ENCODE measurements around the gene PTPRN2. TPM values are rescaled to one million over a fixed set of nuclear protein-coding genes. Genes with fewer than 3 reads are reported as not detected.

The PTPRN2 gene
- total and polyA plus RNA-seq, 2 donors (not counting 1 experiment from before 2014, with no cell fraction given) = 0.54 to 1.2 TPM

GRCh38 chr7:157739031-157739430, 848.6 kb downstream of the PTPRN2 start:
- Histone ChIP-seq H2AFZ (ENCODE audit: low read length) (no peak overlapping the region), H3K27ac (ENCODE audit: insufficient read depth, low read length) (no peak overlapping the region), H3K27me3 (ENCODE audit: control insufficient read depth, insufficient read depth, low read length) (no peaks in the 10 kb centered on the region), H3K79me2 (ENCODE audit: control insufficient read depth, insufficient read depth, low read length) (no peaks in the 10 kb centered on the region), H3K36me3 (ENCODE audit: control insufficient read depth, insufficient read depth, low read length) (no peaks in the 10 kb centered on the region), H3K4me2 (ENCODE audit: extremely low read depth, insufficient read depth, low read length) (no peak overlapping the region), H3K4me3 (replicated peaks in 1 of 4; ENCODE audit: control extremely low read depth in 1 of 4, insufficient read depth in 1 of 4, low read depth in 3 of 4, low read length in 4 of 4) (no peak overlapping the region), H3K4me1 (ENCODE audit: control insufficient read depth, extremely low read depth, insufficient read depth, low read length) (no peaks in the 10 kb centered on the region), H3K9me3 (ENCODE audit: control insufficient read depth, insufficient read depth, low read depth, low read length) (no peaks in the 10 kb centered on the region), H4K20me1 (ENCODE audit: control insufficient read depth, extremely low read depth, insufficient read depth, low read length) (no peaks in the 10 kb centered on the region), H3K9ac (ENCODE audit: insufficient read depth, low read length) (no peak overlapping the region)
- no peak for DNase-seq (ENCODE audit: low read depth in 2 of 2)
- TF ChIP-seq, protein P1, sequence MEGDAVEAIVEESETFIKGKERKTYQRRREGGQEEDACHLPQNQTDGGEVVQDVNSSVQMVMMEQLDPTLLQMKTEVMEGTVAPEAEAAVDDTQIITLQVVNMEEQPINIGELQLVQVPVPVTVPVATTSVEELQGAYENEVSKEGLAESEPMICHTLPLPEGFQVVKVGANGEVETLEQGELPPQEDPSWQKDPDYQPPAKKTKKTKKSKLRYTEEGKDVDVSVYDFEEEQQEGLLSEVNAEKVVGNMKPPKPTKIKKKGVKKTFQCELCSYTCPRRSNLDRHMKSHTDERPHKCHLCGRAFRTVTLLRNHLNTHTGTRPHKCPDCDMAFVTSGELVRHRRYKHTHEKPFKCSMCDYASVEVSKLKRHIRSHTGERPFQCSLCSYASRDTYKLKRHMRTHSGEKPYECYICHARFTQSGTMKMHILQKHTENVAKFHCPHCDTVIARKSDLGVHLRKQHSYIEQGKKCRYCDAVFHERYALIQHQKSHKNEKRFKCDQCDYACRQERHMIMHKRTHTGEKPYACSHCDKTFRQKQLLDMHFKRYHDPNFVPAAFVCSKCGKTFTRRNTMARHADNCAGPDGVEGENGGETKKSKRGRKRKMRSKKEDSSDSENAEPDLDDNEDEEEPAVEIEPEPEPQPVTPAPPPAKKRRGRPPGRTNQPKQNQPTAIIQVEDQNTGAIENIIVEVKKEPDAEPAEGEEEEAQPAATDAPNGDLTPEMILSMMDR (conservative IDR thresholded peaks at IDR 0.05 in 1 of 2, IDR thresholded peaks at IDR 0.05 in 1 of 2; ENCODE audit: low read depth in 1 of 2, low read length in 2 of 2) = no peak
- TF ChIP-seq EZH2 (IDR thresholded peaks at IDR 0.05; ENCODE audit: low read length, missing control alignments) = no peak

DNA sequence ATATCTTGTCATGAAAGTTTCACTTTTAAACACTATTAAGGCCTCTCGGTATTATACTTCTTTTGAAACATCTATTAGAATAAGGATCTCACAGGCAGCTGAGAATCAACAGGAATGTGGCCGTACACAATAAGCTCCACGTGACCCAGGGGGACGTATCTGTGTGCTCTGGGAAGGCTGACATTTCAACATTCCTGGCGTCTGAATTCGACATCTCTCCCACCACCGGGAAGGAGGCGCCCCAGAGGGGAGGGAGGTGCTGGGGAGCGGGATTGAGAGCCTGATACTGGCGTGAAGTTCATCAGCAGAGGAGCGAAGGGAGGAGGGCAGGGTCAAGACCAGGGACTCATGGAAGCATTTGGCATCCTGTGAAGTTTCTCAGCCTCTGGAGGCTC, 849.6 kb downstream of the PTPRN2 start:
- Histone ChIP-seq H2AFZ (ENCODE audit: low read length) (no peak overlapping the region), H3K4me2 (ENCODE audit: extremely low read depth, insufficient read depth, low read length) (no peak overlapping the region), H3K4me3 (replicated peaks in 1 of 4; ENCODE audit: control extremely low read depth in 1 of 4, insufficient read depth in 1 of 4, low read depth in 3 of 4, low read length in 4 of 4) (no peak overlapping the region), H3K9ac (ENCODE audit: insufficient read depth, low read length) (no peak overlapping the region), H3K4me1 (ENCODE audit: control insufficient read depth, extremely low read depth, insufficient read depth, low read length) (no peaks in the 10 kb centered on the region), H4K20me1 (ENCODE audit: control insufficient read depth, extremely low read depth, insufficient read depth, low read length) (no peaks in the 10 kb centered on the region), H3K27ac (ENCODE audit: insufficient read depth, low read length) (no peak overlapping the region), H3K27me3 (ENCODE audit: control insufficient read depth, insufficient read depth, low read length) (no peaks in the 10 kb centered on the region), H3K36me3 (ENCODE audit: control insufficient read depth, insufficient read depth, low read length) (no peaks in the 10 kb centered on the region), H3K9me3 (ENCODE audit: control insufficient read depth, insufficient read depth, low read depth, low read length) (no peaks in the 10 kb centered on the region), H3K79me2 (ENCODE audit: control insufficient read depth, insufficient read depth, low read length) (no peaks in the 10 kb centered on the region)
- TF ChIP-seq, protein P1 (conservative IDR thresholded peaks at IDR 0.05 in 1 of 2, IDR thresholded peaks at IDR 0.05 in 1 of 2; ENCODE audit: low read depth in 1 of 2, low read length in 2 of 2) = no peak
- TF ChIP-seq EZH2 (IDR thresholded peaks at IDR 0.05; ENCODE audit: low read length, missing control alignments) = no peak
- peak in 1 of 2 donors; percentile 29 for DNase-seq (ENCODE audit: low read depth in 2 of 2)

GRCh38 chr7:157737151-157738065, 850.2 kb downstream of the PTPRN2 start:
- Histone ChIP-seq H3K9me3 (ENCODE audit: control insufficient read depth, insufficient read depth, low read depth, low read length) (no peaks in the 10 kb centered on the region), H4K20me1 (ENCODE audit: control insufficient read depth, extremely low read depth, insufficient read depth, low read length) (no peaks in the 10 kb centered on the region), H3K9ac (ENCODE audit: insufficient read depth, low read length) (no peak overlapping the region), H3K4me1 (ENCODE audit: control insufficient read depth, extremely low read depth, insufficient read depth, low read length) (no peaks in the 10 kb centered on the region), H3K79me2 (ENCODE audit: control insufficient read depth, insufficient read depth, low read length) (no peaks in the 10 kb centered on the region), H3K4me3 (replicated peaks in 1 of 4; ENCODE audit: control extremely low read depth in 1 of 4, insufficient read depth in 1 of 4, low read depth in 3 of 4, low read length in 4 of 4) (no peak overlapping the region), H3K4me2 (ENCODE audit: extremely low read depth, insufficient read depth, low read length) (no peak overlapping the region), H2AFZ (ENCODE audit: low read length) (no peak overlapping the region), H3K27ac (ENCODE audit: insufficient read depth, low read length) (no peak overlapping the region), H3K36me3 (ENCODE audit: control insufficient read depth, insufficient read depth, low read length) (no peaks in the 10 kb centered on the region), H3K27me3 (ENCODE audit: control insufficient read depth, insufficient read depth, low read length) (no peaks in the 10 kb centered on the region)
- no peak for DNase-seq (ENCODE audit: low read depth in 2 of 2)
- TF ChIP-seq EZH2 (IDR thresholded peaks at IDR 0.05; ENCODE audit: low read length, missing control alignments) = no peak
- TF ChIP-seq, protein P1 (conservative IDR thresholded peaks at IDR 0.05 in 1 of 2, IDR thresholded peaks at IDR 0.05 in 1 of 2; ENCODE audit: low read depth in 1 of 2, low read length in 2 of 2) = no peak

Data from fibroblast of lung (primary cell).